Peyer's patch (tissue), 4 donors: ENCODE results near the gene CPSF7.

ENCODE experiments used
- POLR2A ChIP-seq, 2 donors: fragments of 450-650 bp; IDR thresholded peaks; one replicate each; pipeline ENCODE4 v1.5.1; 2017; ENCODE audit warnings: antibody characterized with exemption in 2 of 2, mild to moderate bottlenecking in 2 of 2, moderate library complexity in 2 of 2
- TF ChIP-seq, protein P1 (sequence below), 6 experiments: fragments of 450-650 bp in 4 of 6; fragments of 200-600 bp in 2 of 6; sonication (generic) in 1 of 6; IDR thresholded peaks; one replicate each; pipeline ENCODE4 v1.5.1; 2017 to 2019; ENCODE audit warnings: antibody characterized with exemption in 6 of 6, mild to moderate bottlenecking in 3 of 6, moderate library complexity in 1 of 6

DNA sequence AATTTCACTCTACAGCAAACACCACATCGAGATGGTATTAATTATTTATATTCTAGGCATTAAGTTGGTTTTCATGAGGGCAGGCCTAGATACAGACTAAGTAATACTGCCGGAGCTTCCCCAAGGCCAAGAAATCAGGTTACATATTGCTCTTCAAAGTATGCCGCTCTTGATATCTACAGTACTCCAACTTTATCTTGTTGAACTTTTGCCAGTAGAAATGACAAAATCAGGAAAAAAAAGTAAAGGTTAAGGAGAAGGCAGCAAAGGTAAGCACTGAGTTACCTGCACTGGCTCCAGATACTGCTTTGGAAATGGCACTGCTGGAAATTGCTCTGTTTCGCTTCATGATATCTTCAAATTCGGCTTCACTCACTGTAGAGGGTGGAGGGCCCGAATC, 14.4 kb downstream of the CPSF7 start:
- TF ChIP-seq, protein P1, sequence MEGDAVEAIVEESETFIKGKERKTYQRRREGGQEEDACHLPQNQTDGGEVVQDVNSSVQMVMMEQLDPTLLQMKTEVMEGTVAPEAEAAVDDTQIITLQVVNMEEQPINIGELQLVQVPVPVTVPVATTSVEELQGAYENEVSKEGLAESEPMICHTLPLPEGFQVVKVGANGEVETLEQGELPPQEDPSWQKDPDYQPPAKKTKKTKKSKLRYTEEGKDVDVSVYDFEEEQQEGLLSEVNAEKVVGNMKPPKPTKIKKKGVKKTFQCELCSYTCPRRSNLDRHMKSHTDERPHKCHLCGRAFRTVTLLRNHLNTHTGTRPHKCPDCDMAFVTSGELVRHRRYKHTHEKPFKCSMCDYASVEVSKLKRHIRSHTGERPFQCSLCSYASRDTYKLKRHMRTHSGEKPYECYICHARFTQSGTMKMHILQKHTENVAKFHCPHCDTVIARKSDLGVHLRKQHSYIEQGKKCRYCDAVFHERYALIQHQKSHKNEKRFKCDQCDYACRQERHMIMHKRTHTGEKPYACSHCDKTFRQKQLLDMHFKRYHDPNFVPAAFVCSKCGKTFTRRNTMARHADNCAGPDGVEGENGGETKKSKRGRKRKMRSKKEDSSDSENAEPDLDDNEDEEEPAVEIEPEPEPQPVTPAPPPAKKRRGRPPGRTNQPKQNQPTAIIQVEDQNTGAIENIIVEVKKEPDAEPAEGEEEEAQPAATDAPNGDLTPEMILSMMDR (IDR thresholded peaks at IDR 0.05): no peak
- no peak for TF ChIP-seq POLR2A (IDR thresholded peaks at IDR 0.05)
